Endothelial cell of umbilical vein (primary cell): ENCODE measurements around the gene CALD1.

Experiments
- POLR2A ChIP-seq: IDR thresholded peaks from 2 replicates; pipeline ENCODE4 v1.6.1; 2012; ENCODE audit warnings: low read depth, mild to moderate bottlenecking, control low read depth, low read length
- TF ChIP-seq, protein P1 (sequence below), 2 donors: IDR thresholded peaks; 1 replicate in 1 of 2; 2 replicates in 1 of 2; pipeline ENCODE4 v1.5.1; 2011; ENCODE audit warnings: low read length in 2 of 2, mild to moderate bottlenecking in 2 of 2, moderate library complexity in 2 of 2, control low read depth in 1 of 2, inconsistent platforms in 1 of 2, low read depth in 1 of 2; ENCODE audit not compliant: insufficient read depth in 1 of 2; ENCODE audit errors: extremely low read depth in 1 of 2

DNA sequence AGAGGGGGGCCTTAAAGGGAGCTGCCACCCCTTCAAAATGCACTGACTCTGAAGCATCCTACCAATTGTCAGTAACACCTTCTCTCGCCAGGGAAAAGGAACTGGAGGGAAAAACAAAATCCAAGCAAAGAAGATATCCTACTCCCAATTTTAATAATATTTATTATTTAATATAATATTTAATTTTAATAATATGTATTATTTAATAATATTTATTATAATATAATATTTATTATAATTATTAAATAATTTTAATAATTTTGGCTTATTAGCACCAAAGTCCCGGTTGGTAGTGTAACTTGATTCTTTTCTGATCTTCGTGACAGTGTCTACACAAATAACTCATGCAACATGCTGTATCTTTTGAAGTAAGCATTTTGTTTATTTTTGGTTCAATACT lies 148.3 kb downstream of the CALD1 start:
- TF ChIP-seq POLR2A, result no peak
- TF ChIP-seq, protein P1, sequence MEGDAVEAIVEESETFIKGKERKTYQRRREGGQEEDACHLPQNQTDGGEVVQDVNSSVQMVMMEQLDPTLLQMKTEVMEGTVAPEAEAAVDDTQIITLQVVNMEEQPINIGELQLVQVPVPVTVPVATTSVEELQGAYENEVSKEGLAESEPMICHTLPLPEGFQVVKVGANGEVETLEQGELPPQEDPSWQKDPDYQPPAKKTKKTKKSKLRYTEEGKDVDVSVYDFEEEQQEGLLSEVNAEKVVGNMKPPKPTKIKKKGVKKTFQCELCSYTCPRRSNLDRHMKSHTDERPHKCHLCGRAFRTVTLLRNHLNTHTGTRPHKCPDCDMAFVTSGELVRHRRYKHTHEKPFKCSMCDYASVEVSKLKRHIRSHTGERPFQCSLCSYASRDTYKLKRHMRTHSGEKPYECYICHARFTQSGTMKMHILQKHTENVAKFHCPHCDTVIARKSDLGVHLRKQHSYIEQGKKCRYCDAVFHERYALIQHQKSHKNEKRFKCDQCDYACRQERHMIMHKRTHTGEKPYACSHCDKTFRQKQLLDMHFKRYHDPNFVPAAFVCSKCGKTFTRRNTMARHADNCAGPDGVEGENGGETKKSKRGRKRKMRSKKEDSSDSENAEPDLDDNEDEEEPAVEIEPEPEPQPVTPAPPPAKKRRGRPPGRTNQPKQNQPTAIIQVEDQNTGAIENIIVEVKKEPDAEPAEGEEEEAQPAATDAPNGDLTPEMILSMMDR (IDR thresholded peaks at IDR 0.05; ENCODE audit: extremely low read depth in 1 of 2, insufficient read depth in 1 of 2, low read depth in 1 of 2, low read length in 2 of 2), result no peak
